ENCODE measurements around the gene BARHL1.

BARHL1 gene

GRCh38 chr9:132622159-132622558, 39.8 kb downstream of the BARHL1 start:
- DNase-seq = no peak

- no peak for DNase-seq
Measured at GRCh38 chr9:132626285-132626684, 43.9 kb downstream of the BARHL1 start.

GRCh38 chr9:132627106-132627505, 44.7 kb downstream of the BARHL1 start:
- DNase-seq = no peak

DNA sequence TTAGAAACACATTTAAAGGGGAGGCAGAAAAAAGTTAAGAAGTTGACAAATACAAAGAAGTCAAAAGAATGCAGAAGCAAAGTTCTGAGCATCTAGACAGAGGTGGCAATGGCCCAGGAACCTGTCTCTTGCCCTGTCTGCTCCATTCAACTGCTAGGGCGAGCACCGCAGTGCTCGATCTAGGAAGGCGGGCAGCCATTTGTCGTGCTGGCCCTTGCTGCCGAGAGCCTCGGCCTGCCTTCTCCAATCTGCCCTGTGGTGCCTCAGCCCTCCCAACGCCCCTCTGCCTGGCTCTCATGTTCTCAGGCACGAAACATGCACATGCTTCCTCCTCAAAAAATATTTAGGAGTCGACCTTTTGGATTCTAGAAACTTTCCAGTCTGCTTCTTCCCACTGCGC, 45.2 kb downstream of the BARHL1 start:
- no peak for DNase-seq

DNA sequence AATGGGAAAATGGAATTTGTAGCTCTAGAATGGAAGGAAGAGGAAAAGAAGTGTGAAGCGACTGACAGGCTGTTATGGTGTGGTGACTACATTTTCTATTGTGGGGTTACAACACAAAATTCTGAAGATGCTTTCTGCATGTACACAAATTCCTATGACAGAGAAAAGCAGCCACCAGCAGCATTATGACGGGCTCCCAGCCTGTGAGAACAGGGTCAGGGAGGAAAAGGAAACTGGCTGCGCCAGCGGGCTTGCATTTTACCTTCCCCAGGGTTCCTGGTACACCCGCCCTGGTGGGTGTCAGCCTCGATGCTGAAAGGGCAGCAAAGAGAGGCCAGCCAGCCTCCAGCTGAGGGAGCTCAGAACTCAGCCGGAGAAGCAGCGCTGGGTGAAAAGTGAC, 46.3 kb downstream of the BARHL1 start:
- no peak for DNase-seq

GRCh38 chr9:132630116-132630515, 47.7 kb downstream of the BARHL1 start:
- DNase-seq = no peak

DNA sequence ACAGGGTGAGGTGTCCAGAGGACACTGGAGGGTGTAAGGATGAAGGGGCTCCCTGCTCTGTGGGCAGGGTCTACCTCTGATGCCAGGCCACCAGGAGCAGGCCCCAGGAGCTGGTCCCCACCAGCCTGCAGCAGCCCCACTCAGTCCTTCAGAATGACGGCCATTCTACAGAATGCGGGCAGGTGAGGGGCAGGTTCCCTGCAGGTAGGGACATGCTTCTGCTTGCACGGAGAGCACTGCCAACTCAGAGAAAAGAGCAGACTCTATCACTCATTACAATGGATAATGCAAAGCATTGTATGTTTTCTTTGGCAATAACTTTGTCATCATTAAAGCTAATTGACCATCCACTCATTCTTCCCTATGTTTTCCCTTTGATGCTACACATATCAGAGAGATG, 48.4 kb downstream of the BARHL1 start:
- no peak for DNase-seq

GRCh38 chr9:132631280-132631679, 48.9 kb downstream of the BARHL1 start:
- DNase-seq = no peak

GRCh38 chr9:132631685-132632084, 49.3 kb downstream of the BARHL1 start:
- no peak for DNase-seq

GRCh38 chr9:132632413-132633129, 50.2 kb downstream of the BARHL1 start:
- DNase-seq = no peak

GRCh38 chr9:132634327-132634726, 51.9 kb downstream of the BARHL1 start:
- DNase-seq = no peak

- DNase-seq = no peak
Measured at GRCh38 chr9:132637351-132637750, 54.9 kb downstream of the BARHL1 start.

DNA sequence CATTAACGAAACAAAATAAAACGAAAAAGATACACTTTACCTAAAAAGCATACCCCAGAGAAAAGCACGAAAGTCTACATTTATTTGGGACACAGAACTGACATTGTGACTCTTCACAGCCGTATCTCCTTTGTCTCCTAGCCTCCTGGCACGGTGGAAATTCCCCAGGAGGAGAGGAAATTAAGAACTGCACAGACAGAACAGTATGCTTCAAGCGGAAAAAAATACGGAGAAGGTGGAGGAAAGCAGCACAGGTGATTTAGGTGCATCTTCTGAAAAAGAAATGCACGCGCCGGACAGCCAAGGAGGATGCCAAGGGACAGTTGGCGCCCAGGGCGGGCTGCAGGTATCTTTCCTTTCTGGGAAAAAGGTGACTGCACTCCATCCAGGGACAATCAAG, 55.4 kb downstream of the BARHL1 start:
- DNase-seq = no peak

GRCh38 chr9:132638240-132638639, 55.8 kb downstream of the BARHL1 start:
- no peak for DNase-seq

- no peak for DNase-seq
Measured at GRCh38 chr9:132639322-132639721, 56.9 kb downstream of the BARHL1 start.
